GM18951 (cell line): ENCODE data around the gene DDX23.

Experiments used
- POLR2A ChIP-seq: IDR thresholded peaks from 4 replicates; pipeline ENCODE4 v1.6.1; 2011; ENCODE audit warnings: mild to moderate bottlenecking; ENCODE audit not compliant: insufficient read length, insufficient read depth; ENCODE audit errors: extremely low read depth
- in situ Hi-C: fragments of 300-500 bp; cut with MboI; formaldehyde crosslinking; loops from one replicate; pipeline ENCODE4 v1.12.0; 2022; ENCODE audit warnings: low sequenced_read_pairs, mixed read lengths, inconsistent platforms; ENCODE audit not compliant: unreplicated experiment

Gene DDX23

DNA sequence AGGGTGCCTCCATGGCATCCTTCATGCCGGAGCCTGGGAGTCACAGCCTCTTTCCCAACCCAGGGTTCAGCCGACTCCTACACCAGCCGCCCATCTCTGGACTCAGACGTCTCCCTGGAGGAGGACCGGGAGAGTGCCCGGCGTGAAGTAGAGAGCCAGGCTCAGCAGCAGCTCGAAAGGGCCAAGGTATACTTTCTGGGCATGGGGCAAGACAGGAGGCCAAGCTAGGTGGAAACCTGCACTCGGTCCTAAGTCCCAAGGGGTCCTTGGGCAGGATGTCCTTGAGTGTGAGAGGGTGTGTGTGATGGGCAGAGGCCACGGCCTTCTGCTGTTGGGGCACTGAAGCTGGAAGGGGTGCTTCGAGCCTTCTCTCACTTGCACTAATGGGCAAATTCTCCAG is 28.7 kb downstream of the DDX23 start:
- in situ Hi-C loops: no loop called here
- no peak for TF ChIP-seq POLR2A

DNA sequence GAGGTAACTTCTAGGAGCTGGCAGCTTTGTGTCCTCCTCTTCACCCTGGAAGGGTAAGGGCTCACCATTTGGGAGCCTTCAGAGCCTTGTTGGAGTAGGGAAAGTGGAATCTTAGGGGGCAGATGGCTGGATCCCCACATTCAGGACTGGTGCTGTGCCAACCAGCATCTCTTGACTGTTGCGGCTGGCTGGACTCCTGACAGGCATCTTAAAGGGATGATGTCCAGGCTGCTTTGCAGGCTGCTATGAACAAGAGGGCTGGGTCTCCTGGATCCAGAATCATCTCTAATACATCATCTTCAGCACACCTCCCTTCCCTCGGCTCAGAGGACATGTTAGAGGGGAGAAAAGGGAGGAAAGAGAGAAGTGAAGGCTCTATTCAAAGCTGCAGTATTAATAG is 29.3 kb downstream of the DDX23 start:
- TF ChIP-seq POLR2A: no peak

DNA sequence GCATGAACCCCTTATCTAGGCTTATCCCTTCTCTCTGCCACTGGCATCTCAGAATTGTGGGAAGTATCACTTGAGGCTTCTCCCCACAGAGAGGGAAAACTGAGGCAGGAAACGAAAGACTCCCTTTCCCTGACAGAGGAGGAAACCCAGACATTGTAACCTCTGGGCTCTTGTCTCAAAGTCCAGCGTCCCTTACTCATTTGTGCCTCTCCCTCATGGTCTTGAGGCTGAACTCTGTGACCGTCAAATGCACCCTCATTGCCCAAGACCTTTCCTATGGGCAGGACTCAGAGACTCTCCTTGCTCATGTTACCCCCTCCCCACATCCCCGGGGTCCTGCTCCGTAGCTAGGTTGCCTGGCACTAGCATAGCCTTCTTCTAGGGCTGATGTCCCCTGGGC is 29.8 kb downstream of the DDX23 start:
- in situ Hi-C loops: no loop called here
- no peak for TF ChIP-seq POLR2A

More for the DNA sequence above, 29.3 kb downstream of the DDX23 start:
- in situ Hi-C loops: no loop called here

DNA sequence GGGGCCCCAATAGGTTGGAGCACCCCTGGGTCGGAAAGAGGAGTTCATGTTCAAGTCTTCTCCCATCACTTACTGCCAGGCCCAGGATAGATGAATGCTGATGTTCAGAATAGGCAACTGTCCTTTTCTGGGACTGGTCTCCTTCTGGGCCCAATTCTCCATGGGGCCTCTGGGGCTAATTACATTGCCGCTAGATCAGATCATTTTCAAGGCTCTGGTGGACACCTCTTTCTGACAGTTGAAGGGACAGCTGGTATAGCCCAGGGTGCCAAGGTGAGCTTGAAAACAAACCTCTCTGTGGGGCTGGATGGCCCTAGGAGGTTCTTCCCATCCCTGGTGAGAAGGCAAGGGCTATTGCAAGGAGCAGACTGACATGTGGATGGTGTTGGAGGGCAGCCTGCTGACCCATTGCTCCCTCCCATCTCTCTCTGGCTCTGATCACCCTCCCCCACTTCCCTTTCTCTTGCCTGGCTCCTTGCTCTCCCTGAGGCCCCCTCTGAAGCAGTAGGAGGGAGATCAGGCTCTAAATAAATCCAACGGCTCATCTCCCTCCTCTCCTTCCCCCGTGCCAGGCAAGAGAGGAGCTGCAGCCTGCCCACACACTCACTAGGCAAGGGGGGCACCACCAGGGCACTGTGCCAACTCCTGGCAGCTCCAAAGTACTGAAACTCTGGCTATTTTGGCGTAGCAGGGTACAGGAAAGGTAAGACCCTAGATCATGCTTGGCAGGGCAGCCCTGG is 31.8 kb downstream of the DDX23 start:
- in situ Hi-C loops: no loop called here
- TF ChIP-seq POLR2A: no peak

DNA sequence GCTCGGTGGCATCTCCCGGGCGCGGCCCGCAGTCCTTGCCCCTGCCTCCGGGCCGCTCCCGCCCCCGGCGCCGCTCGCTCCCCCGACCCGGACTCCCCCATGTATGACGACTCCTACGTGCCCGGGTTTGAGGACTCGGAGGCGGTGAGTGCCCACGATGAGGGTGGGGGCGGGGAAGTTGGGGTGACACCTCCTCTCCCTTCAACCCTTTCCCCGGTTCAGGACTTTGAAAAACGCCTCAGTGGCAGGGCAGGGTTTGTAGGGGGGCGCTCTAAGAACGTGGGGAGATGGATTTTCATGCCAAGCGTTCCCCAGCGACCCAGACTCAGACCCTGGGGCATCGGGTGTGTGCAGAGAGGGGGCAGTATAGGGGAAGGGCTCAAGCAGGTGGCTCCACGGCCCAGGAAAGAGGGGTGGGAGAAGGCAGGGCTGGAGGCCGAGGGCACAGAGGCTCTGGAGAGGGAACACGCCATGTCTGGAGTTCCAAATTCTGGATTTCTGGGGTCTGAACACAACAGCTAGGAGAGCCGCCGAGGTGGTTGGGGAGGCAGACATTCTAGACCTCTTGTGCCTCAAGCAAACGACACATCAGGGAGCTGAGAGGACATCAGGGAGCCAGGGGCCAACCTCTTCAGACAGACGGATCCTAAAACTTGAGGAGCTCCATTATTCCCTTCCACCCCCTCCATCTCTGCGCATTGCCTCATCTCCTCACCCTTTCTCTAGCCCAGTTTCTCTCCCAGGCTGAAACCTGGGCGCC is 33.0 kb downstream of the DDX23 start:
- in situ Hi-C loops: no loop called here

DNA sequence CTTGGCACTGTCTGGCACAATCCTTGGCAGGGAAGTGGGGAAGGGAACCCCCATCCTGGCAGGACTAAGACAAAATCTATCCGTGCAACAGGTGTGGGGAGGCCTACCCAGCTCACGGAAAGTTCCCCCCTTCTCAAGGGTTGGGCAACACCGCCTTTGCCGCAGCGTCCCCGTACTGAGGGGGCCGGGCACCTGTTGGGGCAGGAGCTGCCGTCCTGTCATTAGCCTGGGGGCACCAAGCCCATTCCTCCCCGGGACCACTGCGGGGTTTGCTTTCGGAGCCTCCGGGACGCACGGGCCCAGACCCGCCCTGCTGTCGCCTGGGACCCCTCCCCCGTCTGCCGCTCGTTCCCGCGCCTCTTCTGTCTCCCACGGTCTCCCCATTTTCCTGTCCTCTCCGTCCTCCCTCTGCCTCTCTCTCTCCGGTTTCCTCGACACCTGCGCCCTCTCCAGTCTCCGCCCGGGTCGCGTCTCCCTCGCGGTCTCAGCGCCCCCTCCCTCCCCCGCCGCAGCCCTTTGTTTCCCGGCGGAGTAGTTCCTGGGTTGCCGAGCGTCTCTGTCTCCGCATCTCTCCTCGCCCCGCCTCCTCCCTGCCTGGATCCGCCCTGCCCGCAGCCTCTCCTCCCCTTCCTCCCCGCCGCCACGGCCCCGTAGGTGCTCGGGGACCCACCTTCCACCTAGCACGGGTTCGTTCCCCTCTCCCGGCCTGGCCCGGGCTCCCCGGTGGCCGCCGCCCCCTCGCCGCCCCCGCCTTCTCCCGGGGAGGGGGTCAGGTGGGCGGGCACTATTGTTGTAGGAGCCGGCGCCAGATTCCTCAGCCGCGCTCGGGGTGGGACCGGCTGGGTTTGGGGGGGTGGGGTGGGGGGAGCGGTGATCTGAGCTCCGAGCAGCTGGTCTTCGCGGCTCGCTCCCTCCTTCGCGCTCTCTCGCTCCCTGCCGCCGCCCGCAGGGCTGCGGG is 33.8 kb downstream of the DDX23 start, which contains the start of gene CACNB3:
Gene CACNB3 (plus strand): TSS at position 624 of the 958 bp plus-strand sequence. CDS start 434 bp downstream, outside the sequence.
- peak; percentile 32 for TF ChIP-seq POLR2A
- in situ Hi-C loops: no loop called here

More for the DNA sequence above, 33.0 kb downstream of the DDX23 start:
- TF ChIP-seq POLR2A: no peak

DNA sequence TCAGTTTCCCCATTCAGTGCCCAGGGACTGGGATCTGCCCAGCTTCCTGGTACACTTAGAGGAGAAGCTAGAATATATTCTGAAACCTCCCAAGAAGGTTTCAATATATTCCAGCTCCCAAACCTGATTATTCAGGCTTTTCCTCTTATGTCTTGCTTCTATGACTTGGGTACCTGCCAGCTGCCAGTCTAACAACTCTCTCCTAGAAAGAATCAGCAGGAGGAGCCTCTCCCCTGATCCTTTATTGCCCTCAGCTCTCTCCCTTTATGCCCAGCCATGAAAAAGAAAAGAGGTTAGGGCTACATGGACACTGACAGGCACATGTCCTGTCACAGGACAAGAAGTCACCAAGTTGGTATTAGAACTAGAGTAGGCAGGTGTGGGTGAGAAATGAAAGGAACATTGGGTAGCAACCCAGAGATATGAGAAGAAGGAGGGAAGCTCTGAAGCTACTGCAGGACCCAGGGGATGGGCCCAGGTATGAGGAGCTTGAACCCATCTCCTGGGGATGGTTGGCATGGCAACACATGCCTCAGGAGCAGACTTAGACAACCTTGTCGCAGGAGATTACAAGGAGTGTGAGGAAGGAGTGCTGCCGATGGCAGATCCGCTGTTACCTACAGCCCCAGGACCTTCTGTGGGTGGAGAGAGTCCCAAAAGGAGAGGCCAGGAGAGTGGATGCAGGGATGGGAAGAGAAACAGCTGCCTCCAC is 35.7 kb downstream of the DDX23 start:
- TF ChIP-seq POLR2A: no peak
- in situ Hi-C loops: no loop called here

DNA sequence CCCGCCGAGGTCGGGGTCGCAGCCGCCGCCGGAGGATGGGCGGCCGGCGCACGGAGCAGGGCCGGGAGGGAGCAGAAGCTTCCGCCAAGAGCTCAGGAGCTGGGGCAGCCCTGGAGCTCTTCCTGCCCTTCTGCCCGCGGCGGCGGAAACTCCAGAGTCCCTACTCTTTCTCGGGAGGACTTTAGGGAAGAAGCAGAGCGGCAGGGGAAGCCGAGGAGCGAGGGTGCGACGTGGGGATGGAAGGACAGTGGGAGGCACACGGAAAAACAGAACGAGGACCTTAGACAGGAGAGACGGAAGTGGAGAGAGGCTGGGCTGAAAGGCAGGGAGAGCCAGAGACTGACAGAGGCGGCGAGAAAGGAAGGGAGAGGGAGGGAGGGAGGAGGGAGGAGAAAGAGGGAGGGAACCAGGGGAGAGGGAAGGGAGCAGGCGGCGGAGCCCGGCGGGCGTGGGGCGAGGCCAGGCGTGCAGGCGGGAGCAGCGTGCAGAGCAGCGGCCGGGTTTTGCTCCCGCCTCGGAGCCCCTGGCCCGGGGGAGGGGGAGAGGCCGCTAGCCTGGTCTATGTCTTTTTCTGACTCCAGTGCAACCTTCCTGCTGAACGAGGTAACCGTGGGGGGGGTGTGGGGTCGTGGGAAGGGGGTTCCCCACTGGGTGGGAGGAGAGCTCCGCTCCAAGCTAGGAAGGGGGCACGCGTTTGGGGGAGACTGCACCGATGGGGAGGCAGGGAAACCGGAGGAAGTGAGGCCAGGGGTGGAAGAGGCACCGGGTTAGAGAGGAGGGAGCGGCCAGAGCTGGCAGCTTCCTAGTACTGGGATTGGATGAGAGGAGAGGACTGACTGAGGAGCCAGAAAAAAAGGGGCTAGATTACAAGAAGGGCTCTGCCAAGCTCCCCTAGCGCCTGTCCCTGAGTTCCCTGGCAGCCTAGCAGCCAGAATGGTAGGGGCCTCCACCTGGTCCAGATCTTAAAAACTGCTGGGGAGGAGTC is 36.5 kb downstream of the DDX23 start:
- peak; percentile 51 for TF ChIP-seq POLR2A
- in situ Hi-C loops: no loop called here

DNA sequence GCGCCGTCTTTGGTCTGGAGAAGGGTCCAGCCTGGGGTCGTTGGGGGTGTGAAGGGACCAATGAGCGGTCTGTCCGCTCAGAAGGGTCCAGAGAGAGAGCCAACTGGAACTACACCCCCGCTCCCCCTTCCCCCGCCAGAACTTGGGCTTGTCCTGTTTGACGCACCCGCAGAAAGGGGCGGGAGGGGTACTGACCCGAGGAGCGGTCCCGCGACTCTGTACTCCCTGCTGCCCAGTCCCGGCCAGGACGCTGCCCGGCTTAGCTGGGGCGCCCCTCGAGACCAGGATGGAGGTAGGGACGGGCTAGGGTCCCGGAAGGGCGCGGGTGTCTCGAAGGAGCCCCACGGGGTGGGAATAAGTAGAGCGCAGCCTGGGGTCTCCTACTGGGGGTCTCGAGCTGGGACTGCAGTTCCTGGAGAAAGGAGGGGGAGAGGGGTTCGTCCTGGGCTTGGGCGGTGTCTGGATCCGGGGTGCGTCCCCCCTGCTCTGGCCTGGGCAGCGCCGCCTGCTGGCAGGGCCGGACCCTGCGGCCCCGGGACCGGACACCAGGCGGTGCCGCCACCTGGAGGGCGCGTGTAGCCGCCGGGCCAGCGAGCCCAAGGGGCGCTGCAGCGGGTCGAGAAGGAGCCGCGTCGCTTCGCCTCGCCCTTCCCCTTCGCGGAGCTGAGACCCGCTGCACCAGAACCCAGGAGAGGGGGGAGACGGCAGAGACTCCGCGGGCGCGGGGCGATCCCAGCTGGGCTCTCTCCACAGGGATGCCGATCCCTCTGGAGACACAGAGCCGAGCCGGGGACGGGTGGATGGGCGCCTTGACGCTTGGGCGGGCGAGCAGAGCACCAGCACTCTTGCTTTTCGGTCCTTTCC is 37.5 kb downstream of the DDX23 start:
- in situ Hi-C loops: no loop called here
- TF ChIP-seq POLR2A: peak; percentile 57

DNA sequence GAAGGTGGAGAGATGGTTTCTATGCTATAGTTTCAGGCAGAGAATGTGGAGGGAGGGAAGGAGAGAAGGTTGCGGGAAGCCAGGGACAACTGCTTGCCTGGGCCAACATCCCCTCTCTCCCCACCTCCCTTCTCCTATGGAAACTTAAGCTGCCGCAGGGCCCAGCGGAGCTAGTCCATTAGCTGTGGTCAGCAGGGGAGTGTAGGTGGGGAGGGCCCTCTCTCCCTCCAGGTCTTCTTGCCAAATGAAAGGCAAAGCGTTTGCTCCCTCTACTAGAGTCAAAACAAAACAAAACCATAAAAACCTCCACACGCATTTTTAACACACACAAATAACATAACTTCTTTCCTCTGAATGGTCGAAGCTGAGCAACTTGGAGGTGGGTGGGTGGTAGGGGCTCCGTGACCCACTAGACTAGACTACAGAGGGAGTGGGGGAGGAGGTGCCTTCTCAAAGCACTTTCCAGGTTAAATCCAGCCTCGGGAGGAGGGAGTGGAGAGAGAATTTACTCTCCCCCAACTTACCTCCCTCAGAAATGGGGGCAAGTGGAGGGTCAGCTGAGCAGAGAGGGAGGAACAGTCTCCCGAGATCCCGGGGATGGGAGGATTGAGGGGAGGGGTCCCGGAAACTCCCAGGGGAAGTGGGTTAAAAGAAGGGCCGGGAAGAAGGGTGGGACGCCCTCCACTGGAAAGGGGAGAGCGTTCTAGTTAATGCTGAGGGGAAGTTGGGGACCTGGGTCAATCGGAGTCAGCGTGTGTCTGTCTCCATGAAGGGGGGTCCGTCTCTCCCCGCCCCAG is 38.3 kb downstream of the DDX23 start:
- TF ChIP-seq POLR2A: no peak
- in situ Hi-C loops: no loop called here
